Measurements from ENCODE around the gene SEC16B. TPM values are rescaled to one million over a fixed set of nuclear protein-coding genes. Genes with fewer than 3 reads are reported as not detected.

Gene SEC16B
- total and polyA plus RNA-seq, 8 donors = 2.8 to 16.9 (median 4.3) TPM

- intact Hi-C loops (cut with DNase I) = loop anchor here in 2 of 3 donors (5.0 to 10.0 kb wide), 2 partner anchors 1049 to 1051 kb away; no protein-coding TSS in a partner anchor
- WGBS, 2 donors = 57% methylated on average over 12 of the region's 12 CpGs
- TF ChIP-seq CTCF (IDR thresholded peaks at IDR 0.05) = peak; percentile 44 to 71 (median 64)
- ATAC-seq (peak; percentile 45 to 80 (median 75)), FAIRE-seq (no peak), DNase-seq (peak in 4 of 6 donors; percentile 23 to 63 (median 48))
- Histone ChIP-seq H3K4me3 (no peak overlapping the region), H3K27me3 (no peaks in the 10 kb centered on the region), H3K36me3 (peaks cover 0 to 14% (median 2%) of the 10 kb centered on the region in 3 donors), H3K9me3 (no peaks in the 10 kb centered on the region), H3K4me1 (no peaks in the 10 kb centered on the region), H3K27ac (no peak overlapping the region)
Observed at GRCh38 chr1:177945943-177946650, 23.8 kb downstream of the SEC16B start.

GRCh38 chr1:177944016-177944949 lies 25.6 kb downstream of the SEC16B start:
- no peaks in the 10 kb centered on the region for H3K4me1 ChIP-seq
- peaks cover 0 to 14% (median 6%) of the 10 kb centered on the region in 3 donors for H3K36me3 ChIP-seq
- intact Hi-C loops (cut with DNase I) = loop anchor here in 1 of 3 donors (10.0 kb wide), 1 partner anchor 1049 kb away; no protein-coding TSS in a partner anchor
- no peaks in the 10 kb centered on the region for H3K27me3 ChIP-seq
- no peak overlapping the region for H3K4me3 ChIP-seq
- DNase-seq (no peak), FAIRE-seq (no peak), ATAC-seq (peak in 1 of 4 donors; percentile 39)
- no peaks in the 10 kb centered on the region for H3K9me3 ChIP-seq
- no peak for TF ChIP-seq CTCF (IDR thresholded peaks at IDR 0.05)
- H3K27ac ChIP-seq = no peak overlapping the region
- WGBS, 2 donors = 83 to 85% methylated on average over 20 of the region's 20 CpGs

GRCh38 chr1:177941976-177942375 lies 27.9 kb downstream of the SEC16B start:
- H3K4me1 ChIP-seq = no peaks in the 10 kb centered on the region
- ATAC-seq (no peak), DNase-seq (no peak), FAIRE-seq (no peak)
- H3K27ac ChIP-seq = no peak overlapping the region
- intact Hi-C loops (cut with DNase I) = loop anchor here in 1 of 3 donors (10.0 kb wide), 1 partner anchor 1047 kb away; no protein-coding TSS in a partner anchor
- 86 to 90% methylated on average over 5 of the region's 5 CpGs for whole genome bisulfite sequencing, 2 donors
- TF ChIP-seq CTCF (IDR thresholded peaks at IDR 0.05) = no peak
- H3K9me3 ChIP-seq = no peaks in the 10 kb centered on the region
- H3K36me3 ChIP-seq = peaks cover 0 to 19% (median 6%) of the 10 kb centered on the region in 3 donors
- no peaks in the 10 kb centered on the region for H3K27me3 ChIP-seq
- no peak overlapping the region for H3K4me3 ChIP-seq

- DNase-seq = no peak
- H3K36me3 ChIP-seq = peaks cover 0 to 26% (median 6%) of the 10 kb centered on the region in 3 donors
- 68 to 78% methylated on average over 3 of the region's 3 CpGs for WGBS, 2 donors
- no peak for ATAC-seq
- intact Hi-C loops (cut with DNase I) = loop anchor here in 1 of 3 donors (10.0 kb wide), 1 partner anchor 1046 kb away; no protein-coding TSS in a partner anchor
- no peak overlapping the region for H3K27ac ChIP-seq
- no peak for TF ChIP-seq CTCF (IDR thresholded peaks at IDR 0.05)
- H3K4me3 ChIP-seq = no peak overlapping the region
- no peaks in the 10 kb centered on the region for H3K27me3 ChIP-seq
- FAIRE-seq = no peak
- no peaks in the 10 kb centered on the region for H3K4me1 ChIP-seq
- no peaks in the 10 kb centered on the region for H3K9me3 ChIP-seq
Observed at GRCh38 chr1:177940682-177941081, 29.2 kb downstream of the SEC16B start.
